SK-N-MC (cell line): ENCODE measurements around the gene PRKG1.

ENCODE experiments used
- DNase-seq: peaks from one replicate; pipeline ENCODE4 v3.0.0-alpha.2; 2011; ENCODE audit warnings: low read depth, low spot score
- H3K27ac ChIP-seq: fragments of 200-600 bp; sonication (generic); 2 replicates; pipeline ENCODE4 v1.5.1; 2016; ENCODE audit warnings: mixed run types
- H3K36me3 ChIP-seq: fragments of 200-600 bp; sonication (generic); 2 replicates; pipeline ENCODE4 v1.6.1; 2017; ENCODE audit warnings: antibody characterized with exemption, low read length, mixed read lengths; ENCODE audit not compliant: insufficient read depth
- H3K4me3 ChIP-seq: fragments of 200-600 bp; sonication (generic); 2 replicates; pipeline ENCODE4 v1.5.1; 2016
- H3K9ac ChIP-seq: fragments of 200-600 bp; sonication (generic); 2 replicates; pipeline ENCODE4 v1.8.0; 2017; ENCODE audit warnings: mixed run types, mixed read lengths; ENCODE audit not compliant: insufficient read length
- H3K9me3 ChIP-seq: fragments of 200-600 bp; sonication (generic); 2 replicates; pipeline ENCODE4 v1.6.1; 2017; ENCODE audit warnings: low read depth, mild to moderate bottlenecking, antibody characterized with exemption, low read length, moderate library complexity, mixed read lengths
- EZH2 ChIP-seq: fragments of 200-600 bp; sonication (generic); IDR thresholded peaks from one replicate; pipeline ENCODE4 v1.6.1; 2017; ENCODE audit warnings: antibody characterized with exemption
- FOXP2 ChIP-seq: optimal IDR thresholded peaks from 2 replicates; pipeline ENCODE3; 2011; ENCODE audit warnings: mild to moderate bottlenecking, moderate library complexity; ENCODE audit not compliant: insufficient read depth; ENCODE audit errors: extremely low read length, control extremely low read depth
- POLR2AphosphoS5 ChIP-seq: IDR thresholded peaks from 2 replicates; pipeline ENCODE4 v1.6.1; 2012; ENCODE audit warnings: mild to moderate bottlenecking, low read depth, low read length, borderline replicate concordance

Gene PRKG1

DNA sequence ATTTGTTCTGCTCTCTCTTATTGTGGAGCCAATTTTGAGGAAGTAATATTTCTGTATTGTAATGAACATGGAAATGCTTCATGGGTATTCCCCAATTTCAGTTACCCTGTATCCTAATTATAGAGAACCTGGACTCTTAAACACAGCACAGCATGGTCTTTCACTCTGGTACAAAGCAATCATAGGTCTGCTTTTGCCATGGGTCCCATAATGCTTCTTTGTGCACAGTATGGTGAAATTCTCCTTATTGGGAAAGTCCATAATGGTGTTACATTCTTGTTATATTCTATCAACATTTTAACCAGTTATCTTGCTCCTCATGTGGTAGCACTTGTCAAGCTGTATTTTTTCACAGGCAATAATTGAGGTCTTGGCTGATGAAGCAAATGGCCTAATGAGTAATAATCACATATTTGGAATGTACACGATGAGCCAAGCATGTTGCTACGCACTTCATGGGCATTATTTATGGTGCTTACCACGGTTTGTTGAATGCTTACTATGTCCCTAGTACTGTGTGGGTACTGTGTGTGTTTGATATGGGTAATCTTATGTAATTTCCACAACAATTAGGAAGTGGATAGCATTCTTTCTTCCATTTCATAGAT, 42.9 kb downstream of the PRKG1 start:
- DNase-seq: no peak
- Histone ChIP-seq H3K4me3 (no peak overlapping the region), H3K9ac (no peak overlapping the region), H3K36me3 (no peaks in the 10 kb centered on the region), H3K27ac (no peak overlapping the region), H3K9me3 (no peaks in the 10 kb centered on the region)
- TF ChIP-seq POLR2AphosphoS5 (no peak), EZH2 (no peak), FOXP2 (no peak)

DNA sequence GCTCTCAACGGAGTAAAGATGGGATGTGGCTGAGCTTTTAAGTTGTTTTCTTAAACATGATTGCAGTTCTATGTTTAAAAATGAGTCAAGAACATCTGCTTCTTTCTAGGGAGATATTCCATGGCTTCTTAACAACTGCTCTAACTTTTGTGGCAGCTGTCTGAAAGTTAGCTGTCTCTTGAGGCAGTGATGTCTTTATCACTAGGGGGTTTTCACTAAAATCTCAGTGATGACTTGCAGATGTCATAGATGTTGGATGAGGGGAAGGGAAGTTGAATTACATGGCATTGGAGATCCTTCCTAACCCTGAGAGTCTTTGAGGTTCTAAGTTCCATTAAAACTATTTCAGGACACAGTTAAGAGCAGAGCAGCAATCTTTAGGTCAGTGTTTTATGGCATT, 43.5 kb downstream of the PRKG1 start:
- Histone ChIP-seq H3K9ac (no peak overlapping the region), H3K9me3 (no peaks in the 10 kb centered on the region), H3K27ac (no peak overlapping the region), H3K4me3 (no peak overlapping the region), H3K36me3 (no peaks in the 10 kb centered on the region)
- TF ChIP-seq EZH2 (no peak), POLR2AphosphoS5 (no peak), FOXP2 (no peak)
- DNase-seq: no peak

DNA sequence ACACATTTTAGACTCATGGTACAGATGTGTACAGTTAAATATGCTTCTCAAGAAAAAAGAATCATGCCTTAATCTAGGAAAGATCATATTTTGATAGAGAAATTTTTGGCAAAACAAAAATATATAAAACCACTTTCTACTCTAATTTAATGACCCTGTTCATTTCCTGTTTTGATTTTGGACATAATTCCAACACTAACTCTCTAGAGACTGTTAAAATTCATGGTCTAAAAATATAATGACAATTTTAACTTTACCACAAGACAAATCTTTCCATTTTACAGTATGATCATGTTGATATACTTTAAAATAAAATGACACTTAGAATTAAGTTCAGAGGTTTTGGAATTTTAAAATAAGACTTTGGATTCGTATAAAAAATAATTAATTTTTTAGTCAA, 45.2 kb downstream of the PRKG1 start:
- Histone ChIP-seq H3K4me3 (no peak overlapping the region), H3K9me3 (no peaks in the 10 kb centered on the region), H3K36me3 (no peaks in the 10 kb centered on the region), H3K9ac (no peak overlapping the region), H3K27ac (no peak overlapping the region)
- TF ChIP-seq EZH2: no peak
- no peak for TF ChIP-seq POLR2AphosphoS5
- no peak for TF ChIP-seq FOXP2
- DNase-seq: no peak

DNA sequence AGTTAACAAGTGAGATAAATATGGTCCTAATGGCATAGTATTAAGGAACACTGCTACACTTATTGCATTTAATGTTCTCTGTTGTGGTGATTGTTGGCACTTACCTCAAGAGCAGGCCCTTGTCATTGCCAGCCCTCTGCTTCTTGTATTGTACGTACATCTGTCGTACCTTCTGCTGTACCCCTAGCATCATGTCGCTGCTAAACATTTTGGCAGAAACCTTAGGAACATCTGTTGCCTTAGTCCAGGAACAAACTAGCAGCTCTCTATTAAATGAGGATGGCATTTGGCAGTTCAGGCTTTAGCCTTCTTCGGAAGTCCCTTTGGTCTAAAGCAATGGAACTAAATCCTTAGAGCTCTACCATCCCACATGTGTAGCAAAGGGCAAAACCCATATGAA, 47.6 kb downstream of the PRKG1 start:
- Histone ChIP-seq H3K9me3 (no peaks in the 10 kb centered on the region), H3K27ac (no peak overlapping the region), H3K9ac (no peak overlapping the region), H3K4me3 (no peak overlapping the region), H3K36me3 (no peaks in the 10 kb centered on the region)
- TF ChIP-seq EZH2 (no peak), FOXP2 (no peak), POLR2AphosphoS5 (no peak)
- DNase-seq: no peak

DNA sequence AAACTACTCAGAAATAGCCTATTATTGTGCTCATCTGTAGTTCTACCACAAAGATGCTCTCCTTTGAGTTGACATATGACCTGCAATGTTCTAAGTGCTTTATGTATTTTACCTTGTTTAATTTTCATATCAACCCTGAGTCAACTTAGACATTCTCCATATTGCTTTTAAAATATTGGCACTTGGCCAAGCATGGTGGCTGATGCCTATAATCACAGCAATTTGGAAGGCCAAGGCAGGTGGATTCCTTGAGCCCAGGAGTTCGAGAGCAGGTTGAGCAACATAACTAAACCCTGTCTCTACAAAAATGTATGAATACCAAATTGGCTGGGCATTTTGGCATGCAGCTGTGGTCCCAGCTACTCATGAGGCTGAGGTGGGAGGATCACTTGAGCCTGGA, 50.6 kb downstream of the PRKG1 start:
- Histone ChIP-seq H3K9me3 (no peaks in the 10 kb centered on the region), H3K9ac (no peak overlapping the region), H3K36me3 (no peaks in the 10 kb centered on the region), H3K27ac (no peak overlapping the region), H3K4me3 (no peak overlapping the region)
- no peak for DNase-seq
- TF ChIP-seq FOXP2 (no peak), POLR2AphosphoS5 (no peak), EZH2 (no peak)

DNA sequence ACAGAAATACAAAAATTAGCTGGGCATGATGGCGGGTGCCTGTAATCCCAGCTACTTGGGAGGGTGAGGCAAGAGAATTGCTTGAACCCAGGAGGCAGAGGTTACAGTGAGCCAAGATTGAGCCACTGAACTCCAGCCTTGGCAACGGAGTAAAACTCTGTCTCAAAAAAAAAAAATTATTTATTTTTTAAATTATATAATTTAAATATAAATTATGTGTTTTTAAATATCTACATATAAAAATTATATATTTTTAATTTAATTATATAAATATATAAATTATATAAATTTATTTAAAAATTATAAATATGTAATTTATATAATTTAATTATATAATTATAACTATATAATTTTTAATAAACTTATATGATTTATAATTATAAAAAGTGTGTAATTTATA, 51.2 kb downstream of the PRKG1 start:
- H3K9ac ChIP-seq: no peak overlapping the region
- DNase-seq: no peak
- H3K9me3 ChIP-seq: no peaks in the 10 kb centered on the region
- H3K4me3 ChIP-seq: no peak overlapping the region
- no peaks in the 10 kb centered on the region for H3K36me3 ChIP-seq
- no peak overlapping the region for H3K27ac ChIP-seq
- TF ChIP-seq FOXP2: no peak
- no peak for TF ChIP-seq POLR2AphosphoS5
- no peak for TF ChIP-seq EZH2

DNA sequence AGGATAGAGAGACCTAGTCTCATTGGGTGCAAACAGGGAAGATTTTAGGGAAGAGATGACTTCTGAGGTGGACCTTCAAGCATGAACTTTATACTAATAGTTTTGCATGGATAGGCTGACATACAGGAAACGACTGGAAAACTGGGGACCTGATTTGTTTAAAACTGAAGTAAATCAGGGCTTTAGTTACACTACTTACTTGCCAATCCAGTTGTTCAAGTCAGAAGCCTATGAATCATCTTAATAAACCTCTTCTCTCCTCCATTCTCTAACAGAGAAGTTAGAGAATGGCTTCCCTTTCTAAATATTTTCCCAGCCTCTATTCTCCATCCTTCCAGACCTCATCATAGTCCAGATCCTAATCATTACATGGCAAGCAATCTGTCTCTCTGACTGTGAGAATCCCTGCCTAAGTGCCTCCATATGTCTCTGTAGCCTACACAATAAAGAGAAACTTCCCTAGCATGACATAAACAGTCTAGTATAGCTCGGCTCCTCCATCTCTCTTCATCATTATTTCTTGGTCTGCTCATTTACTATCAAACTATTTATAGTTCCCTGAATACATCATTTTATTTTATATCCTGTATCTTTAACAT, 55.8 kb downstream of the PRKG1 start:
- Histone ChIP-seq H3K36me3 (no peaks in the 10 kb centered on the region), H3K27ac (no peak overlapping the region), H3K9me3 (no peaks in the 10 kb centered on the region), H3K4me3 (no peak overlapping the region), H3K9ac (no peak overlapping the region)
- no peak for DNase-seq
- TF ChIP-seq FOXP2 (no peak), POLR2AphosphoS5 (no peak), EZH2 (no peak)

DNA sequence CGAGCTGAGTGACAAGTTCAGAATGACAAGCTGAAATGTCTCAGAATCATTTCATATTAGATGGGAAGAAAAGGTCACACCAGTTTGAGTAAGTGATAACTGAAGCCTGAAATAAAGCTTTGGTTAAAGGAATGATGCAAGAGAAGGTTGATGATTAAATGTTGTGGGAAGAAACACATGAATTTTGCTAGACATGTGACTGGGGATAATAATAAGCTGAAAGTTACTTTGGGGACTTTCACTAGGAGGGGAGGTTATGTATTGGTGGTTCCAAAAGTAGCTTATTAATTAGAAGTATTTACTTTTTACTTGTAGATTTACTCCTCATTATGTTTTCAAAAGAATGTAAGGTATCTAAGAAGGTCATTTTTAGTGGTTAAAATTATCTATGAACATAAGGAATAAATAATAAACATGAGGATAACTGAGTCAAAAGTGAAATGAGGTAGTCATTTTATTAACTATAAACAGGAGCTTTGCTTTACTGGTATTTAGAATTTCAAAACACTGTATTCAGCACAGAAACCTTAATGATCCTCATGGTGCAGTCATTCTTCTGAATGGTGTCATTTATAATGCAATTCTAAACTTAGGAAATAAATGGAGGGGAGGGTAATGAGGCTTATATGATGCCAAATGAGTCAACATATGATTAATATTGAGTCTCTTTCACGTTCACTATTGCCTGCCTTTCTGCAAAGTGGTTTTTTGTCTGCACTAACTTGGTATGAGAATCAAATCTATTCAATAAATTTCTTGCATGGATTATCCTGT, 63.7 kb downstream of the PRKG1 start:
- H3K27ac ChIP-seq: no peak overlapping the region
- H3K36me3 ChIP-seq: no peaks in the 10 kb centered on the region
- TF ChIP-seq POLR2AphosphoS5 (no peak), FOXP2 (no peak), EZH2 (no peak)
- H3K9me3 ChIP-seq: no peaks in the 10 kb centered on the region
- no peak overlapping the region for H3K9ac ChIP-seq
- no peak overlapping the region for H3K4me3 ChIP-seq
- no peak for DNase-seq

DNA sequence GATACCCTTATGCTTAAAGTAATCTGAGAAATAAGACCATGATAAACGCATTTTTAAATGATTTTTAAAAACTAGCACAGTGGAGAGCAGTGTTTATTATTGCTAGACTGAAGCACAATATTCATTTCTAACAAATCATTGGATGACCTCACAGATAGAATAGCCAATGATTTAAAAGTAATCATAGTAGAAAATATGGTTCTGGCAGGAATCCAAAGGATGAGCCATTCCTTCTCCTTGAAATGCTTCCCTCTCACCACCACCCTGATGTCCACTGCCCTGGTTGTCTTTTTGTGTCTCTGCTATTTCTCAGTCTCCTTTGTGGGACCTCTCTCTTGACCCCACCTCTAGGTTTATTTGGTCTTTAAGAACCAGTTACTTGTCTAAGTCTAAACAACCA, 64.9 kb downstream of the PRKG1 start:
- no peak overlapping the region for H3K4me3 ChIP-seq
- H3K9me3 ChIP-seq: no peaks in the 10 kb centered on the region
- no peak for DNase-seq
- no peak overlapping the region for H3K27ac ChIP-seq
- TF ChIP-seq POLR2AphosphoS5: no peak
- TF ChIP-seq EZH2: no peak
- no peak for TF ChIP-seq FOXP2
- no peak overlapping the region for H3K9ac ChIP-seq
- no peaks in the 10 kb centered on the region for H3K36me3 ChIP-seq
